BJ (cell line): ENCODE results near the gene REEP6. TPM values are rescaled to one million over a fixed set of nuclear protein-coding genes. Genes with fewer than 3 reads are reported as not detected.

ENCODE experiments used
- CTCF ChIA-PET: fragments of 350-600 bp; formaldehyde crosslinking; extraction: SDS; loops from one replicate; lab custom pipeline; 2021; ENCODE audit warnings: antibody characterized with exemption, inconsistent platforms; lab: Yijun Ruan, JAX
- POLR2A ChIA-PET: fragments of 300-600 bp; sonication (Branson Sonifier 250); formaldehyde crosslinking; extraction: SDS; loops from one replicate; lab custom pipeline; 2021; ENCODE audit warnings: antibody characterized with exemption; lab: Charles Lee
- DNase-seq: peaks from one replicate; pipeline ENCODE4 v3.0.0-alpha.2; 2011; ENCODE audit warnings: low read depth
- H3K27me3 ChIP-seq: 2 replicates; pipeline ENCODE4 v1.6.0; 2011; ENCODE audit warnings: low read length; ENCODE audit not compliant: control insufficient read depth, insufficient read depth
- H3K36me3 ChIP-seq: 2 replicates; pipeline ENCODE4 v1.5.1; 2011; ENCODE audit warnings: low read length; ENCODE audit not compliant: control insufficient read depth, insufficient read depth
- H3K4me3 ChIP-seq: 2 replicates; pipeline ENCODE4 v1.5.1; 2011; ENCODE audit warnings: low read depth, mild to moderate bottlenecking, control low read depth, low read length
- polyA plus RNA-seq: library from polyadenylated mRNA; depleted of rRNA; stranded (reverse); fragments of >200 nt; gene quantifications from 2 replicates; pipeline ENCODE4 v1.2.3, GENCODE V29; 2011
- TF ChIP-seq, protein P1 (sequence below): IDR thresholded peaks from 2 replicates; pipeline ENCODE4 v1.5.1; 2011; ENCODE audit warnings: low read depth, mild to moderate bottlenecking, control low read depth, inconsistent platforms, low read length, moderate library complexity; ENCODE audit not compliant: insufficient read depth

The REEP6 gene
- polyA plus RNA-seq, 1 experiment: 3.1 TPM

- TF ChIP-seq, protein P1, sequence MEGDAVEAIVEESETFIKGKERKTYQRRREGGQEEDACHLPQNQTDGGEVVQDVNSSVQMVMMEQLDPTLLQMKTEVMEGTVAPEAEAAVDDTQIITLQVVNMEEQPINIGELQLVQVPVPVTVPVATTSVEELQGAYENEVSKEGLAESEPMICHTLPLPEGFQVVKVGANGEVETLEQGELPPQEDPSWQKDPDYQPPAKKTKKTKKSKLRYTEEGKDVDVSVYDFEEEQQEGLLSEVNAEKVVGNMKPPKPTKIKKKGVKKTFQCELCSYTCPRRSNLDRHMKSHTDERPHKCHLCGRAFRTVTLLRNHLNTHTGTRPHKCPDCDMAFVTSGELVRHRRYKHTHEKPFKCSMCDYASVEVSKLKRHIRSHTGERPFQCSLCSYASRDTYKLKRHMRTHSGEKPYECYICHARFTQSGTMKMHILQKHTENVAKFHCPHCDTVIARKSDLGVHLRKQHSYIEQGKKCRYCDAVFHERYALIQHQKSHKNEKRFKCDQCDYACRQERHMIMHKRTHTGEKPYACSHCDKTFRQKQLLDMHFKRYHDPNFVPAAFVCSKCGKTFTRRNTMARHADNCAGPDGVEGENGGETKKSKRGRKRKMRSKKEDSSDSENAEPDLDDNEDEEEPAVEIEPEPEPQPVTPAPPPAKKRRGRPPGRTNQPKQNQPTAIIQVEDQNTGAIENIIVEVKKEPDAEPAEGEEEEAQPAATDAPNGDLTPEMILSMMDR: no peak
- POLR2A ChIA-PET: interaction anchor here (0.6 to 0.7 kb wide), 2 partner anchors 54 to 222 kb away, joined by 4 to 7 read pairs; partner anchors contain the start of gene CIRBP
- Histone ChIP-seq H3K4me3 (peak within 1 kb of the TSS; percentile 61), H3K36me3 (no peaks in the 10 kb centered on the region), H3K27me3 (peaks cover 4% of the 10 kb centered on the region)
- peak; percentile 90 for DNase-seq
- CTCF ChIA-PET: interaction anchor here (0.6 to 1.2 kb wide), 6 partner anchors 10 to 211 kb away, joined by 3 to 6 read pairs (median 4); no protein-coding TSS in a partner anchor
Measured at GRCh38 chr19:1490311-1491113, 469 bp upstream of the REEP6 start, which contains the start of gene PCSK4. Gene PCSK4 (minus strand): TSS chr19:1490350. CDS start chr19:1490346, 4 bp downstream.

GRCh38 chr19:1491849-1492170, 829 bp downstream of the REEP6 start:
- peaks cover 7% of the 10 kb centered on the region for H3K27me3 ChIP-seq
- DNase-seq: no peak
- POLR2A ChIA-PET: no interaction called here
- CTCF ChIA-PET: interaction anchor here (1.1 to 1.3 kb wide), 2 partner anchors 11 to 23 kb away, joined by 3 read pairs; no protein-coding TSS in a partner anchor
- TF ChIP-seq, protein P1: no peak
- H3K36me3 ChIP-seq: no peaks in the 10 kb centered on the region
- H3K4me3 ChIP-seq: no peak overlapping the region

GRCh38 chr19:1492474-1493006, 1.6 kb downstream of the REEP6 start:
- POLR2A ChIA-PET: no interaction called here
- TF ChIP-seq, protein P1: no peak
- H3K4me3 ChIP-seq: no peak overlapping the region
- H3K36me3 ChIP-seq: no peaks in the 10 kb centered on the region
- DNase-seq: no peak
- CTCF ChIA-PET: interaction anchor here (0.8 to 1.3 kb wide), 2 partner anchors 22 to 54 kb away, joined by 3 read pairs; no protein-coding TSS in a partner anchor
- H3K27me3 ChIP-seq: peaks cover 7% of the 10 kb centered on the region

DNA sequence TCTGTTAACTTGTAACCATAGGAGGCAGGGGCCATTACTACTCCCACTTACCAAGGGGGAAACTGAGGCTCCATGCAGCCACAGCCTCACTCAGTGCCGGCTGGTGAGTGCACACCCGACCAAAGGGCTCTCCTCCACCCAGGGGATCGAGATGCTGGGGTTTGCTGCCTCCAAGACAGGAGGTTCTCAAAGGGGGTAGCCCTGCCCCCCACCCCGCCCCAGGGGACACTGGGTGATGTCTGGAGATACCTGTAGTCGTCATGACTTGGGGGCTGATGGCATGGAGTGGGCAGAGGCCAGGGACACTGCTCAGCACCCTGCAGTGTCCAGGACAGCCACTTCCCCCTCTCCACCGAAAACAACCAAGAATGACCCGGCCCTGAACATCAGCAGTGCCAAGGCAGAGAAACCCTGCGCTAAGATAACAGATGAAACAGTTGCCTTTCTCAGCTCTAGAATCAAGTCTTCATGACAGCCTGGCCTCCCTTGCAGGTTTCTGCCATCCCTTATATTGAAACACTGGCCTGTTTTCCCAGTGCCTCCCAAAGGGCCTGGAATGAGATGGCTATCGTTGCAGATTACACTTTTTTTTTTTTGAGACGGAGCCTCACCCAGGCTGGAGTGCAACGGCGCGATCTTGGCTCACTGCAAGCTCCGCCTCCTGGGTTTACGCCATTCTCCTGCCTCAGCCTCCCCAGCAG, 3.3 kb downstream of the REEP6 start:
- ChIA-PET CTCF (no interaction called here), POLR2A (no interaction called here)
- Histone ChIP-seq H3K36me3 (no peaks in the 10 kb centered on the region), H3K27me3 (peaks cover 7% of the 10 kb centered on the region), H3K4me3 (no peak overlapping the region)
- DNase-seq: no peak
- TF ChIP-seq, protein P1: no peak
